Activated T-cell treated with anti-CD3 and anti-CD28 coated beads, Interleukin-2, amount 50 U/mL, for 48 hours (primary cell): ENCODE results near the gene LAMA3.

Experiments
- DNase-seq, 2 experiments: peaks; one replicate each; pipeline ENCODE4 v3.0.0-alpha.2; 2020

Gene LAMA3

GRCh38 chr18:23921716-23922285, 232.5 kb downstream of the LAMA3 start:
- no peak for DNase-seq

- DNase-seq: no peak
These were observed 233.7 kb downstream of the LAMA3 start for GRCh38 chr18:23922939-23923338.

GRCh38 chr18:23924813-23925212, 235.6 kb downstream of the LAMA3 start:
- DNase-seq: no peak

- no peak for DNase-seq
These were observed 237.3 kb downstream of the LAMA3 start for GRCh38 chr18:23926571-23926970.

DNA sequence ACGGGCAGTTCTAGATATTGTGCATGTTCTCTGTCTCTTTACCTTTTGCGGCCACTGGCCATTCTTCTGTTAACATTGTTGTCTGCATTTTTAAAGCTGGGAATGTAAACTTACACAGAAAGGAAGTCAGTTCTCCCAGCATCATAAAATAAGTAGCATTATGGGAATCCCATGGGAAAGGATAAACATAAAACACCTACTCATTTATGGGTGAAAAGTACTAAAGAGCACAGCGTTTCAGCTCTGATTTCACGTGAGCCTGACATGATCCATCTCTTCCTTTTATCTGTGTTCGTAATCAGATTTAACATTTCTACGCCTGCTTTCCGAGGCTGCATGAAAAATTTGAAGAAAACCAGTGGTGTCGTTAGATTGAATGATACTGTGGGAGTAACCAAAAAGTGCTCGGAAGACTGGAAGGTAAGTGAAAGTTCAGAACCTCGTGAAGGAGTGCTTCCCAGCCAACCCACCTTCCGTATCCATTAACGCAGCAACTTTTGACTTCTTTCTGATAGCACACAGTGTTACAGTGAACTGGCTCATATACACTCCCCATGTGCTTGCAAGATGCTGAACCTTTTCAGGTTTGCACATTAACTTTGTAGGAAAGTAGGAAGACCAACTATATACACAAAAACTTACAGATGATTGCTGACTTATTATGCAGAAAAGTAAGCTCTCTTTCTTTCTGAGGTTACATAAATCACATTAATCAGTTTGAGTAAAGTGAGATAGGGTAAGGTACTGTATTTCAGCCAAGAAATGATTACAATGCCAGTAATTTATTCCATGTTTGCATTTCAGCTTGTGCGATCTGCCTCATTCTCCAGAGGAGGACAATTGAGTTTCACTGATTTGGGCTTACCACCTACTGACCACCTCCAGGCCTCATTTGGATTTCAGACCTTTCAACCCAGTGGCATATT, 238.8 kb downstream of the LAMA3 start:
- no peak for DNase-seq

- DNase-seq: no peak
These were observed 240.2 kb downstream of the LAMA3 start for GRCh38 chr18:23929362-23929930.

DNA sequence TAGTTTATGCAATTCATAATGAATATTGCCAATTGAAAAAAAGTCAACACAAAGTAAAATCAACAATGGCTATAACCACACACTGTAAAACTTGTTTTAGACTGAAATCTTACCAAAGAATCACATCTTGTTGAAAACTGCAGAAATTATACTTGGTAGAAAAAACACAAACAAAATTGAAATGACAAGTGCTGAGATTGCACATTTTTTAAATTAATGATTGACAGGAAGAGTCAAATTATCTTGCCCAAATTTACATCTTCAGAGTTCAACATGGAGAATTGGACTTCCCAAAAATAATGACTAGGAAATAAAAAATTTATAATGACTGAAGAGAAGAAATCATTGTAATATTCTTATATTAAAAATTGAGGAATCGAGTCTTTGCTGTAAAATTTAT, 240.7 kb downstream of the LAMA3 start:
- no peak for DNase-seq

DNA sequence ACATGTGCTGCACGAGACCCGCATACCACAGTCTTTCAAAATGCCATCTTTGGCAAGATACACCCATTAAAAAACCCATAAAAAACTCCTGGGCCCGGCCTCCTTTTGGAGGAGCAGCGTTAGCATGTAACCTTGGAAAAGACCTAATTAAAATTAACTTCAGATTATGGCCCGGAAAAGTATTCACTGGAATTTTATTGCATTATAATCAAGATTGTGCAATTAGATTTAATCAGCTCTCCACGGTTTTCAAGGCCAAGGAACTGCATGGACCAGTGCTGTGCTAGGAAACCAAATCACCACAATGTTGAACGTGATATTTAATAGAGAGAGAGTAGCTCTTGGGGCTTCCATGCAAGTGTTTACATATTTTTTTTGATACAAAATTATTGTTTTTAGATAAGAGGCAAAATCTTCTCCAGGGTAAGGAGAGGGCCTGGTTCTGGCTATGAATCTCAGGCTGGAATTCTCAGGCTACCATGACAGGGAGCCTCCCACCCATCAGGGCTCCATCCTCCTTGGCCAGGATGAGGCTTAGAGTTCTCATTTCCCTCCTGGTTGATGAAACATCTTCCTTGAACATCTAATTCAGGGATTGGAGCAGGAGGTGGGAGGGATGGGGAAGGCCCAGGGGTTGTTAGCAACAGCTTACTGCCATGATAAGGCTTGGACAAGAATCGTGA, 243.3 kb downstream of the LAMA3 start:
- no peak for DNase-seq

- DNase-seq: no peak
These were observed 244.2 kb downstream of the LAMA3 start for GRCh38 chr18:23933407-23933806.

DNA sequence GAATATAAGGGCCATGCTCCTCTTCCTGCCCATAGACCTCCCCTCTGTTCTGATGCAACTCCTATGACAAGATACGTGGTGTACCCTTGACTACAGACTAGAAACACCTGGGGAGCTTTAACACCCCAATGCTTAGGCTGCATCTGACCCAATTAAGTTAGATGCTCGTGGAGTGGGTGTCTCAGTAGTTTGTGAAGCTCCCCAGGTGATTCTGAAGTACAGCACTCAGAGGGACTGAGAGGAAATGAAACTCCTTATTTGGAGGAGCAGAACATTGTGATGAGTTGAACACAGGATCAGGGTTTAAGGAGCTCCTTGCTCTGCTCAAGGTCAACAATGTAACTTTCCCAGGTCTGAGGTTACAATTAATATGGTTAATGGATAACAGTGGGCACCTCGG, 245.0 kb downstream of the LAMA3 start:
- DNase-seq: no peak

GRCh38 chr18:23934863-23935262, 245.6 kb downstream of the LAMA3 start:
- no peak for DNase-seq

- DNase-seq: no peak
These were observed 246.6 kb downstream of the LAMA3 start for GRCh38 chr18:23935804-23936203.

DNA sequence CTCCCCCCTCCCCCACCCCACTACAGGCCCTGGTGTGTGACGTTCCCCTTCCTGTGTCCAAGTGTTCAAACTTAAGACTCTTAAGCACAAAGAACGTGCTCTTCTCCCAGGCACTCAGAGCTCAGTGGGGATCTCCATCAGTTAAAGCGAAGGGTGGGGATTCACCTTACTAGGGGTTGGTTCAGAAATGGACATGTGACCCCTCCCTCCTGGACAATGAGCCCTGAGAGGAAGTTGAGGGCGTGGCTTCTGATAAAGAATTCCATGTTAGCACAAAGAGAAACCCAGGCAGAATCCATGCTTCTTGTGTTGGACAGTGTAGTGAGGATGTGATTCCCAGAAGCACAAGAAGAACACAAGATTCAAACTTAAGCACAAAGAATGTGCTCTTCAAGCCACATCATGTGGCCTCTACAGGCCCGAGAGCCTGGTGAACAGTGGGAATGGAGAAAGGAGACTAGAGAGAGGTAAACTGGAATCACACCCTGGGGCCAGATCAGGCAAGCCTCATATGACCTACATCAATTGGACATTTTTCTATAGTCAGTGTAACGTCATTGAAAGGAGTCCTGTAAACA, 247.2 kb downstream of the LAMA3 start:
- DNase-seq: no peak

DNA sequence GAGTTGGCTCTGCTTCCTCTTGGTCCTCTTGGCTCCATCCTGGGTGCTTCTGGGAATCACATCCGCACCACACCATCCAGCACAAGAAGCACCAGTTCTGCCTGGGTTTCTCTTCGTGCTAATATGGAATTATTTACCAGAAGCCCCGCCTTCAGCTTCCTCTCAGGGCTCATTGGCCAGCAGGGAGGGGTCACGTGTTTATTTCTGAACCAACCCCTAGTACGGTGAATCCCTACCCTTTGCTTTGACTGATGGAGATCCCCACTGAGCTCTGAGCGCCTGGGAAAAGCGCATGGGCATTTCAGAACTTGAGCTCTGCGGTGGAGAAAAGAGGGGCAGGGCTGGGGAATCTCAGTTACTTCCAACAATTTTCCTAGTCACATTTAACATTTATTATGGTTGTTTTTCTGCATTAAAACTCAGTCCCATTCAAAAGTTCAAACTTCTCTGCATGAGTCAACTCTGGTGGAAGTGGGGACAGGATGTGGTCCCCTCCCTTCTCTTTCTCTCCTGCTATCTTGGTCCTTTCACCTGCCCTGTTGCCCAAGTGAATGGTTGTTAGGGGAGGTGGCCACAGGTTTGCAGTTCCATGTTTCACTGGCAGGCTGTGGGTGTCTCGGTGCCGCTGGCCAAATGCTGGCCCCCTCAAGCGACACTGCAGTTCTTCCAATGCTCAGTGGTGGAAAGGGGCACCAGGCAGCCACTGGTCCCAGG, 248.9 kb downstream of the LAMA3 start:
- no peak for DNase-seq

- DNase-seq: no peak
These were observed 249.7 kb downstream of the LAMA3 start for GRCh38 chr18:23938901-23939341.

GRCh38 chr18:23939366-23939765, 250.1 kb downstream of the LAMA3 start:
- DNase-seq: no peak

DNA sequence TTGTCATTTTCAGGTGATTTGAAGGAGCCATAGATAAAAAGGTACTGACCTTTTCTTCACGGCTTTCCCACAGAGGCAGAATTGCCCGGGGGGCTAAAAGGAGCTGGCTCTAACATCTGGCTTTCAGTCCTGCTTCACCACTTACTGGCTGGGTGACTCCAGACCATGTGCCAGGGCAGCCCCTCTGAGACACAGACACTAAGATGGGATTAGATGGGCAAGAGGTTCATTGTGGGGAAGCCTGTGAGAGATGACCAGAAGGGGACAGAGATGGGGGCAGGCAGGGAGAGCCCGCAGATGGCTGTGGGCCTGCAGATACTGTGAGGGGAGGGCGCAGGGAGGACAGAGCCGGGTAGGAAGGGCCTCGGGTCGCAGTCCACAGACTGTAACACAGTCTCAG, 250.6 kb downstream of the LAMA3 start:
- no peak for DNase-seq

DNA sequence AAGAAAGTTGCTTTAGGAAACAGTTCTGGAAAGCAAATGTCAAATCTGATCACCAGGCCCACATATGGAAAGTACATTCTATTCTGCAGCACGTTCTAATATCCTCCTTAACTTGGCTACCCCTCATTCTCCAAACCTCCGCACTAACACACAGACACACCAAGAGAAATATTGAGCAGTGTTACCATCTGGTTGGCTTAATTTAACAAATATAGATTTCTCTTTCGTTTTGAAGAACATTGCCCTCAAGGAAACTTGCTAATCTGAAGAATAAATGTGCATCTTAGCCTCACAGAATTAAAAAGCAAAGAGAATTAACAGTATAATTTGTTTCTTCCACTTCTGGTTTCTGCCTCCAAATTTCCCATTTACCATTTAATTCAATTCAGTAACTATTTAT, 252.5 kb downstream of the LAMA3 start:
- no peak for DNase-seq

DNA sequence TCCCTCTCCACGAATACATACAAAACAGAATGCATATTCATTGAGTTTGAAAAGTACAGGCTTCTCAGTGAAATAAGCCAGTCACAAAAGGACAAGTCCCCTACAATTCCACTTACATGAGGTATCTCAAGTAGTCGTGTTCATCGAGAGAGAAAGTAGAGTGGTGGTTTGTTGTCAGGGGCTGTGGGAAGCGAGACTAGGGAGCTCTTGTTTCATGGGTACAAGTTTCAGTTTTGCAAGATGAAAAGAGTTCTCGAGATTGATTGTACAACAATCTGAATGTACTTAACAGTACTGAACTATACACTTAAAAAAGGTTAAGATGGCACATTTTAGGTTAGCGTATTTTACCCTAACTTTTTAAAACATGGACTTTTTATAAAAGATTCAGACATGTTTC, 253.9 kb downstream of the LAMA3 start:
- peak; percentile 42 to 56 for DNase-seq

GRCh38 chr18:23943903-23944624, 254.8 kb downstream of the LAMA3 start:
- no peak for DNase-seq

DNA sequence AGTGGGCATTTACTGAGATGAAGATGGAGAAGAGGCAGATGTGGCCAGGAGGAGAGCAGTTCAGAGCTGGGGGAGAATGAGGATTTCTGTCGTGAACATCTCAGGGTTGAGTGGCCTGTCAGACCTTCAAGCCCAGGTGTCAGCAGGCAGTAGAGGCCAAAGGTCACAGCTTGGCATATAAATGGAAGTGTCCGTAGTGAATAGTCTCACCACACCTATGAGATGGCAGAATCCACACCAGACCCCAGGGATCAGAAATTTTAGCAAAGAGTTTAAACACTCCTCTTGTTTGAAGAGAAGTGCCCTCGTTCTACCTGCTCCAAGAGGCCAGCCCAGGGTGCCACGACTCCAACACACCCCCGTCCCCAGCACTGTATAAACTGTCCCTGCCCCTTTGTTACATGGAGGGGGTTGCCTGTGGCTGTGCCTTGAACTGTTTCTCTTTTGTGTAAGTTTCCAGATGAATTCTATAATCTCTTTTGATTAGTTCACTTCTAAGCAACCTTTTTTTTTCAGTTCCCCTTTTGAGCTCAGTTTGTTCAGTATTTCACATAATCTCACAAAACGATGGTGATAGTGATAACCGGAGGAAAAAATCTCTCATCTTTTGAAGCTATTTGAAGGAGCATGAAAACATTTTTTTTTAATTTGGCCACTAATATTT, 256.3 kb downstream of the LAMA3 start:
- no peak for DNase-seq
